A673 (cell line): ENCODE data around the gene OR10G8. TPM values are rescaled to one million over a fixed set of nuclear protein-coding genes. Genes with fewer than 3 reads are reported as not detected.

Experiments
- Bru-seq: library from RNA; stranded (reverse); fragments of 400-500 nt; gene quantifications from one replicate; lab custom pipeline; 2021; lab: Mats Ljungman, UMichigan
- BruChase-seq, 2 experiments: library from RNA; stranded (reverse); fragments of 400-500 nt; gene quantifications; one replicate each; lab custom pipeline; 2021; lab: Mats Ljungman, UMichigan
- BruUV-seq: library from RNA; stranded (reverse); fragments of 400-500 nt; replicated peaks from 2 replicates; lab custom pipeline; 2021; lab: Mats Ljungman, UMichigan
- CTCF ChIA-PET: fragments of 300-600 bp; sonication (Branson Sonifier 250); formaldehyde crosslinking; loops from one replicate; lab custom pipeline; 2022; ENCODE audit warnings: antibody characterized with exemption; lab: Charles Lee
- POLR2A ChIA-PET: fragments of 300-600 bp; sonication (Branson Sonifier 250); formaldehyde crosslinking; loops from one replicate; lab custom pipeline; 2022; ENCODE audit warnings: antibody characterized with exemption; ENCODE audit not compliant: low non-redundant PET; lab: Charles Lee
- DNase-seq: peaks from one replicate; pipeline ENCODE4 v3.0.0-alpha.2; 2015; ENCODE audit warnings: low spot score
- H3K27ac ChIP-seq: fragments of 200-600 bp; sonication (generic); 2 replicates; pipeline ENCODE4 v1.5.1; 2016; ENCODE audit warnings: mixed run types, low read depth, mild to moderate bottlenecking, mixed read lengths, antibody characterized with exemption, low read length; ENCODE audit not compliant: poor library complexity, severe bottlenecking
- H3K27me3 ChIP-seq: fragments of 200-600 bp; sonication (generic); replicated peaks from 2 replicates; pipeline ENCODE4 v1.6.1; 2017; ENCODE audit warnings: mixed run types, low read depth, mild to moderate bottlenecking, mixed read lengths, antibody characterized with exemption, low read length; ENCODE audit not compliant: insufficient read depth, poor library complexity
- H3K36me3 ChIP-seq: fragments of 200-600 bp; sonication (generic); 2 replicates; pipeline ENCODE4 v1.6.1; 2016; ENCODE audit warnings: mixed run types, mild to moderate bottlenecking, mixed read lengths, antibody characterized with exemption, low read length; ENCODE audit not compliant: insufficient read depth, poor library complexity, severe bottlenecking
- H3K4me1 ChIP-seq: fragments of 200-600 bp; sonication (generic); 2 replicates; pipeline ENCODE4 v1.6.1; 2017; ENCODE audit warnings: mixed run types, mild to moderate bottlenecking, mixed read lengths, antibody characterized with exemption, low read length; ENCODE audit not compliant: insufficient read depth, poor library complexity, severe bottlenecking
- H3K4me3 ChIP-seq: fragments of 200-600 bp; sonication (generic); 2 replicates; pipeline ENCODE4 v1.5.1; 2016; ENCODE audit warnings: low read depth, mixed run types, mild to moderate bottlenecking, mixed read lengths, low read length; ENCODE audit not compliant: poor library complexity, severe bottlenecking
- H3K9me3 ChIP-seq: fragments of 200-600 bp; sonication (generic); 2 replicates; pipeline ENCODE4 v1.6.1; 2016; ENCODE audit warnings: mixed run types, low read depth, mild to moderate bottlenecking, mixed read lengths, antibody characterized with exemption, low read length; ENCODE audit not compliant: poor library complexity, severe bottlenecking
- EZH2 ChIP-seq: fragments of 200-600 bp; sonication (generic); IDR thresholded peaks from 2 replicates; pipeline ENCODE4 v1.6.1; 2017; ENCODE audit warnings: borderline replicate concordance, low read depth, mild to moderate bottlenecking, mixed read lengths, antibody characterized with exemption, low read length; ENCODE audit not compliant: poor library complexity, severe bottlenecking
- intact Hi-C: fragments of 100-400 bp; cut with micrococcal nuclease; formaldehyde crosslinking; loops from one replicate; pipeline ENCODE4 v1.10.0; 2022; ENCODE audit not compliant: unreplicated experiment
- long read RNA-seq: library from polyadenylated mRNA; stranded (forward); transcript quantifications from one replicate; pipeline ENCODE4 v2.0.0, GENCODE V29; 2022
- total RNA-seq: library from RNA; stranded (reverse); gene quantifications from 2 replicates; pipeline ENCODE4 v1.2.3, GENCODE V29; 2021
- TF ChIP-seq, protein P1 (sequence below): fragments of 300-800, 200-600 bp; sonication (generic); conservative IDR thresholded peaks from 2 replicates; pipeline ENCODE4 v1.5.1; 2017; ENCODE audit warnings: low read depth, mild to moderate bottlenecking, antibody characterized with exemption, low read length, moderate library complexity, mixed read lengths

The OR10G8 gene, protein sequence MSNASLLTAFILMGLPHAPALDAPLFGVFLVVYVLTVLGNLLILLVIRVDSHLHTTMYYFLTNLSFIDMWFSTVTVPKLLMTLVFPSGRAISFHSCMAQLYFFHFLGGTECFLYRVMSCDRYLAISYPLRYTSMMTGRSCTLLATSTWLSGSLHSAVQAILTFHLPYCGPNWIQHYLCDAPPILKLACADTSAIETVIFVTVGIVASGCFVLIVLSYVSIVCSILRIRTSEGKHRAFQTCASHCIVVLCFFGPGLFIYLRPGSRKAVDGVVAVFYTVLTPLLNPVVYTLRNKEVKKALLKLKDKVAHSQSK
- total RNA-seq (not detected in 2 replicates), Bru-seq, nascent RNA (not detected), BruChase-seq, experiment 1, labeled RNA remaining after a 2-hour chase (not detected), BruChase-seq, experiment 2, labeled RNA remaining after a 6-hour chase (not detected)
- long read RNA-seq: 0 reads

DNA sequence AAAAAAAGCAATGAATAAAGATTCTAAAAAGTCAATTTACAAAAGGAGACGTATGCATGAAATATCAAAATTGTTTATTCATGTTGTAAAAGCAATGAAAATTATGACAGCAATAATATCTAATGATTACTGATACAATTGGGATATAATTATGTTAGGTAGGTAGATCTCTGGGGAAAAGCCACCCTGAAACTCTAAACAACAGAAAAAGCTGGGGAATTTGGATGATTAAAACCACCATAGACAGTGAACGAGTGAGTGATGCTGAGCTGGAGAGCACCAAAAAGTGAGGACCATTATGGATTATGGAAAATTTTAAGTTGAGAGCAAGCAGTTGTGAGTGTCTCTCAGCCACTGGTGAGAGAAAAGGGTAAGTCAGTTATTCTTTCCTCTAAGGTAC is at the start of gene OR10G8:
Gene OR10G8 (plus strand): TSS at position 301 of the 400 bp plus-strand sequence. CDS start 2,825 bp downstream, outside the sequence.
- Histone ChIP-seq H3K27me3 (no peaks in the 10 kb centered on the region), H3K4me1 (no peaks in the 10 kb centered on the region), H3K36me3 (no peaks in the 10 kb centered on the region), H3K9me3 (no peaks in the 10 kb centered on the region), H3K27ac (no peak within 1 kb of the TSS), H3K4me3 (no peak within 1 kb of the TSS)
- ChIA-PET POLR2A (no interaction called here), CTCF (no interaction called here)
- intact Hi-C loops: no loop called here
- DNase-seq: no peak
- BruUV-seq: no TSS peak
- TF ChIP-seq, protein P1, sequence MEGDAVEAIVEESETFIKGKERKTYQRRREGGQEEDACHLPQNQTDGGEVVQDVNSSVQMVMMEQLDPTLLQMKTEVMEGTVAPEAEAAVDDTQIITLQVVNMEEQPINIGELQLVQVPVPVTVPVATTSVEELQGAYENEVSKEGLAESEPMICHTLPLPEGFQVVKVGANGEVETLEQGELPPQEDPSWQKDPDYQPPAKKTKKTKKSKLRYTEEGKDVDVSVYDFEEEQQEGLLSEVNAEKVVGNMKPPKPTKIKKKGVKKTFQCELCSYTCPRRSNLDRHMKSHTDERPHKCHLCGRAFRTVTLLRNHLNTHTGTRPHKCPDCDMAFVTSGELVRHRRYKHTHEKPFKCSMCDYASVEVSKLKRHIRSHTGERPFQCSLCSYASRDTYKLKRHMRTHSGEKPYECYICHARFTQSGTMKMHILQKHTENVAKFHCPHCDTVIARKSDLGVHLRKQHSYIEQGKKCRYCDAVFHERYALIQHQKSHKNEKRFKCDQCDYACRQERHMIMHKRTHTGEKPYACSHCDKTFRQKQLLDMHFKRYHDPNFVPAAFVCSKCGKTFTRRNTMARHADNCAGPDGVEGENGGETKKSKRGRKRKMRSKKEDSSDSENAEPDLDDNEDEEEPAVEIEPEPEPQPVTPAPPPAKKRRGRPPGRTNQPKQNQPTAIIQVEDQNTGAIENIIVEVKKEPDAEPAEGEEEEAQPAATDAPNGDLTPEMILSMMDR: no peak
- TF ChIP-seq EZH2: no peak

DNA sequence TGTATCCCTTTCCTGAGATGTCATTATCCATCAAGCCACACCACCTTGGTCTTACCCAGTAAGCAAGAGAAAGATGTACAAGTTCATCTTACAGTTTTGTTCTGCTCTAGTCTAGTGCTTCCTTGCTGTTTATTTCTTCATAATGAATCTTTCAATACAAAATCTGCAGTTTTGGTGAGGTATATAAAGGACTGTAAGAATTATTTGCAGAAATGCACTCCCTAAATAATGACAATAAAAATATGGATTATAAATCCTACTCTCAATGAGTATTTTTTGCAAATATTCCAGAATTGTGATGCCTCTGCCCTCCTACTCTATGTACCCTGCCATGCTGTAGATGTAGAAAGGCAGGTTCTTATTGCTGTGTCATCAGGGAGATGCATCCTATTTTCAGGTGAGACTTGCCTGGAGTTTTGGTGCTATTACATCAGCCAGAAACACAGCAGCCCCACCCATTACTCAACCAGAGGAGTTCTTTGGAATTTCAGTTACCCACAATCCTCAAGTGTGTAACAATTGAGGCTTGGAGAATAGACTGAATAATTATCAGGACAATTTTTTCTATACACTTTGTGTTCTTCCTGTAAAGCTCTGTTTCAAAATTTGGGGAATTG is 48.8 kb upstream of the OR10G8 start, which contains the start of gene OR10S1:
Gene OR10S1 (minus strand): TSS at position 51 of the 617 bp plus-strand sequence. CDS start 117 bp downstream, outside the sequence.
- H3K27me3 ChIP-seq: no peaks in the 10 kb centered on the region
- H3K4me3 ChIP-seq: no peak within 1 kb of the TSS
- intact Hi-C loops: no loop called here
- no peaks in the 10 kb centered on the region for H3K9me3 ChIP-seq
- no peaks in the 10 kb centered on the region for H3K4me1 ChIP-seq
- no peaks in the 10 kb centered on the region for H3K36me3 ChIP-seq
- no peak for TF ChIP-seq EZH2
- TF ChIP-seq, protein P1: no peak
- CTCF ChIA-PET: no interaction called here
- BruUV-seq: no TSS peak
- H3K27ac ChIP-seq: no peak within 1 kb of the TSS
- no peak for DNase-seq
- POLR2A ChIA-PET: no interaction called here

DNA sequence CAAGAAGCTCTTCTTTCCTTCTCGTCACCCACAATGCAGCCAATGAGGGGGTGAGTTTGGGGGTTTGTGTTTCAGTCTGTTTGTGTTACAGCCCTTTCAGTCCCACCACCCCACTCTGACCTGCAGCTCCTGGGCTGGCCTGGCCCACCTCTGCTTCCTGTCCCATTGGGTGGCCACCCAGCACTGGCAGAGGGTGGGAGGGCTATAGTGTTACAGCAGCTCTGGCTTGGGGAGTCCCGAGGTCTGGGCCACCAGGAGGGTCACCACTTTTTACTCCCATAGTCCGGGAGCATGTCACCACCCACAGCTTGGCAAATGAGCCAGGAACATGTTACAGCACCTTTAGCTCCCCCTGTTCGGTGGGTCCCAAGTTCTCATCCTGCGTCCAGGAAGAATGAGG is 47.3 kb upstream of the OR10G8 start:
- CTCF ChIA-PET: no interaction called here
- H3K9me3 ChIP-seq: no peaks in the 10 kb centered on the region
- TF ChIP-seq, protein P1: no peak
- no peak for TF ChIP-seq EZH2
- no peak overlapping the region for H3K4me3 ChIP-seq
- no TSS peak for BruUV-seq
- H3K27ac ChIP-seq: no peak overlapping the region
- H3K27me3 ChIP-seq: no peaks in the 10 kb centered on the region
- DNase-seq: no peak
- POLR2A ChIA-PET: no interaction called here
- intact Hi-C loops: no loop called here
- H3K4me1 ChIP-seq: no peaks in the 10 kb centered on the region
- no peaks in the 10 kb centered on the region for H3K36me3 ChIP-seq
